H4 (cell line): ENCODE data around the gene DNAJC4. TPM values are rescaled to one million over a fixed set of nuclear protein-coding genes. Genes with fewer than 3 reads are reported as not detected.
A peak's percentile ranks its signal among the peaks of the same experiment; 100 is the strongest.

Experiments used
- DNase-seq: peaks from one replicate; pipeline ENCODE4 v3.0.0-alpha.2; 2015; ENCODE audit warnings: low spot score
- total RNA-seq: library from RNA; depleted of rRNA; stranded (reverse); fragments of >200 nt; shearing (Covaris generic); gene quantifications from 2 replicates; pipeline ENCODE4 v1.2.3, GENCODE V29; 2014

DNAJC4 gene
- total RNA-seq, 1 experiment from 2014 or later: 2.5 TPM

DNA sequence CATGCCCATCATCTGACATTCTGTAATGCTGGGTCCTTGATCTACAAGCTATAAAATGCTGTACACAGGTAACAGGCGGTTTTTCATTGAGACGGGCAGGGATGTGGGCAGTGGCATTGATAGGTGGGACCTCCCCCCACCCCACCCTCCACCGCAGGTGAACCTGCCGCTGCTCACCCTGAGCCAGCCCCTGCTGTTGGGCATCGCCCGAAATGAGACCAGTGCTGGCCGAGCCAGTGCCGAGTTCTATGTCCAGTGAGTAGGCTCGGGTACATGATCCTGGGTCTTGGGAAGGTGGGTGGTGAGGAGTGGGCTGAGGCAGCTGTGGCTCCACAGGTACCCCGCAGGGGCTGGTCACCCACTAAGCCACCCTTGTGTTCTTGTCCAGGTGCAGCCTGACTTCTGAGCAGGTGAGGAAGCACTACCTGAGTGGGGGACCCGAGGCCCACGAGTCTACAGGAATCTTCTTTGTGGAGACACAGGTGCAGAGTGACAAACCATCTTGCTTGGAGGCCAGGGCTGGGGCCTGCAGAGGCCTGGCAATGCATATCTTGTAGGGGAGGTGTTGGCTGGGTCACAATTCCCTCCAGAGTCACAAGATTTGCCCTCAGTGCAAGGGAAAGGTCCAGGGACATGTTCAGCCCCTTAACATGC, 1.1 kb upstream of the DNAJC4 start:
- no peak for DNase-seq

DNA sequence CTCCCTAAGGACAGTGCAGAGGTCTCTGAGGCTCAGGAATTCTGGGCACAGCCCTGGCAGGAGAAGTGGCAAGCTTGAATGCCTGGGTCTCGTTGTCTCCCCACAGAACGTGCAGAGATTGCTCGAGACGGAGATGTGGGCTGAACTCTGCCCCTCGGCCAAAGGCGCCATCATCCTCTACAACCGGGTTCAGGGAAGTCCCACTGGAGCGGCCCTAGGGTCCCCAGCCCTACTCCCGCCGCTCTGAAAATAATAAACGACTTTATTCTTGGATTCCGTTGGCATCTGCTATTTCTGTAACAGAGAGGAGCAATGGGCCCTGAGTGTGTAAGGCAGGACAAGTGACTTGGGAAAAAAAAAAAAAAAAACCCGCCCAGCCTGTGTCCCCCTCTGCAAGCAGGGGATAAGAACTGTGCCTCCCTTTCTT, 591 bp upstream of the DNAJC4 start:
- no peak for DNase-seq

DNA sequence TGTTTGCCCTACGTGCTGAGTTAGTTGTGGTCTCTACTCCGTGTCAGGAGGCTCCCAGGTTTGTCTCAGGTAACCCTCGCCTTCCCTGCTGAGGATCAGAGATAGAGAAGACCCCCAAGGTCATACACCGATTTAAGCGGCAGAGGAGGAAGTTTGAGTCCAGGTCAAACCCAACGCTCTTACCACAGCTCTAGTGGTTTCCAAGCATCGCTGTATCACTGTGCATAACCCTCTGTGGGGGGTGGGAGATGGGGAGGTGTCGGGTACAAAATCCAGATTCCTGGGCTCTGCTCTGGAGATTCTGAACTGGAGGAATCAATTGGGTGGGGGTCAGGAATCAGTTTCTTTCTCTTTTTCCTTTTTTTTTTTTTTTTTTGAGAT, 627 bp downstream of the DNAJC4 start:
- DNase-seq: no peak

DNA sequence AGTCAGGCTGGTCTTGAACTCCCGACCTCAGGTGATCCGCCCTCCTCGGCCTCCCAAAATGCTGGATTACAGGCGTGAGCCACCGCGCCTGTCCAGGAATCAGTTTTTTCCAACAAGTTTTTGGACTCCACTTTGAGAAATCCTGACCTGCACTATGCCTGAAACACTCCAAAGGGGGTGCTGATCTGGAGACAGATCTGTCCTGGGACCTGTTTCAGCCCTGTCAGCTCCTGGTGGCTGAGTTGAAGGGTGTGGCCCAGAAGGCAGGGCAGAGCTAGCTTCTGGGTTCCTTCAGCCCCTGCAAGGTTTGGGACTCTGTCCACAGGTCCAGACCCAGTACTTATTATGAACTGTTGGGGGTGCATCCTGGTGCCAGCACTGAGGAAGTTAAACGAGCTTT, 1.2 kb downstream of the DNAJC4 start:
- DNase-seq: no peak

DNA sequence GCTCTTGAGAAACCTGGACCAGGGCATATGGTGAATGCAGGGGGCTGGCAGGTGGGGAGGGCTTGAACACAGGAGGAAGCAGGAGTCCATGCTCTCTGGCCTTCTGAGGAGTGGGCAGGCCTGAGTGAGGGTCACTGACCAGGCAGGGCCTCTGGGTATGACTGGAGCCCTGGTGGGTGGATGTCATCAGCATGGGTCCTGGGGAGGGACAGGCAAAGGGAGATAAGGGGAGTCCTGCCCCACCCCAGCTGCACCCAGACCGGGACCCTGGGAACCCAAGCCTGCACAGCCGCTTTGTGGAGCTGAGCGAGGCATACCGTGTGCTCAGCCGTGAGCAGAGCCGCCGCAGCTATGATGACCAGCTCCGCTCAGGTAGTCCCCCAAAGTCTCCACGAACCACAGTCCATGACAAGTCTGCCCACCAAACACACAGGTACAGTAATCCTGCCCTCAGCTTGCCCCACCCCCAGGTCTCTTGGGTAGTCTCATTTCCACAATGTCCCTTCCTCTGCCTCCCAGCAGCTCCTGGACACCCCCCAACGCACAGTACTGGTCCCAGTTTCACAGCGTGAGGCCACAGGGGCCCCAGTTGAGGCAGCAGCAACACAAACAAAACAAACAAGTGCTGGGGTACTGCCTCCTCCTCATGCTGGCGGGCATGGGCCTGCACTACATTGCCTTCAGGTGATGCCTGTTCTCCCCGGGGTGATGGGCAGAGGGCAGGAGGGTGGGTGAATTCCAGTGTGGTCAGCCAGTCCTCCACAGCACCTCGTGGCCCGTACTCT, 2.0 kb downstream of the DNAJC4 start:
- DNase-seq: no peak

DNA sequence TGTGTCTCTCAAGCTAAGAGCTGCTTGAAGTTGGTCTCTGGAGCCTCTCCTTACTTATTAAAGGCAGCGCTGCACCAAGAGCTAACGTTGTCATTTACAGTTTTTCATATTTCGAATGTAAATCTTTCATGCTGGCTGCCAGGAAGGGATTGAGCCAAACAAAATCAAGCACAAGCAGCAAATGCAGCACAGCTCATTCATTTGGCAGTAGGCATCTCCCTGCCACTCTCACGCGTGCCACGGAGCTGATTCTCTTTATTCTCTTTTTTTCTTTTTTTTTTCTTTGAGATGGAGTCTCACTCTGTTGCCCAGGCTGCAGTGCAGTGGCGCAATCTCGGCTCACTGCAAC, 2.6 kb downstream of the DNAJC4 start:
- DNase-seq: no peak

DNA sequence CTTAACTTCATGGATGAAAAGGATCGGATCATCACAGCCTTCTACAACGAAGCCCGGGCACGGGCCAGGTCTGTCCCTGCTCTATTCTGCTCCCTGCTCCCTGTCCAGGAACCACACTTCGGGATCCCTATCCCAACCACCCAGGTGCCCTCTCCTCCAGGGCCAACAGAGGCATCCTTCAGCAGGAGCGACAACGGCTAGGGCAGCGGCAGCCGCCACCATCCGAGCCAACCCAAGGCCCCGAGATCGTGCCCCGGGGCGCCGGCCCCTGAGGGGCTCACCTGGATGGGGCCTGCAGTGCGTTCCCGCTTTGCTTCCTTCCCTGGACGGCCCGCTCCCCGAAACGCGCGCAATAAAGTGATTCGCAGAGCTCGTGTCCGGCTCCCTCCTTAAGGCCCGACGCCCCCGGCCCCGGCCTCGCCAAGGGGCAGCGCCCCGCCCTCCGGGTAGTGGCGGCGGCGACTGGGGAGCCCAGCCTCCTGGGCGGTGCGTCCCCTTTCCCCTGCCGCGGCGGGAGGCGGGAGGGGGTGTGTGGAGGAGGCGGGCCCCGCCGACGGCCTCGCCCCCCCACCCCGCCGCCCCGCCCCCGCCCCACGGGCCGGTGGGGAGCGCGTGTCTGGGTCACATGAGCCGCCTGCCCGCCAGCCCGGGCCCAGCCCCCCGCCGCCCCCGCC, 3.7 kb downstream of the DNAJC4 start, which contains the start of gene VEGFB:
VEGFB (plus strand) TSS at position 672 of the 674 bp plus-strand sequence. CDS start 250 bp downstream, outside the sequence.
- peak; percentile 45 for DNase-seq

DNA sequence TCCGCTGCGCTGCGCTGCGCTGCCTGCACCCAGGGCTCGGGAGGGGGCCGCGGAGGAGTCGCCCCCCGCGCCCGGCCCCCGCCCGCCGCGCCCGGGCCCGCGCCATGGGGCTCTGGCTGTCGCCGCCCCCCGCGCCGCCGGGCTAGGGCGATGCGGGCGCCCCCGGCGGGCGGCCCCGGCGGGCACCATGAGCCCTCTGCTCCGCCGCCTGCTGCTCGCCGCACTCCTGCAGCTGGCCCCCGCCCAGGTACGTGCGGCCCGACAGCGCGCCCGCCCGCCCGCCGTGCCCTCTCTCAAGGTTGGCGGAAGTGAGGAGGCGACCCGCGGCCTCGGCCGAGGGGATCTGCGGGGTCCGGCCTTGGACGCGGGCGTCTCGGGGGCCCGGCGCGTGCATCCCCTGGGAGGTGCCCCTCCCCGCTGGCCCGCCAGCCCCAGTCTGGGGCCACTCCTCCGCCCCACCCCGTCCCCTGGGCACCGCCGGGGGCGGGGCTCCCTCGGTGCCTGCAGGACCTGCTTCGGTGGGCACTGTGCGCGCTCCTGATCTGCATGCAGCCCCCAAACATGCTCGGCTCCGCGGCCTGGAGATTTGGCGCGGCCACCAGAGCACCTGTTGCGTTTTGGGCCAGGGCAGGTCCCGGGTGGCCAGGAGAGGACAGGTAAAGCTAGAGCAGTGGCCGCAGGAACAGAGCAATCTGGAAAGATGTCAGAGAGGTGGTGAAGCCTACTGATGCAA, 4.5 kb downstream of the DNAJC4 start:
- DNase-seq: no peak

DNA sequence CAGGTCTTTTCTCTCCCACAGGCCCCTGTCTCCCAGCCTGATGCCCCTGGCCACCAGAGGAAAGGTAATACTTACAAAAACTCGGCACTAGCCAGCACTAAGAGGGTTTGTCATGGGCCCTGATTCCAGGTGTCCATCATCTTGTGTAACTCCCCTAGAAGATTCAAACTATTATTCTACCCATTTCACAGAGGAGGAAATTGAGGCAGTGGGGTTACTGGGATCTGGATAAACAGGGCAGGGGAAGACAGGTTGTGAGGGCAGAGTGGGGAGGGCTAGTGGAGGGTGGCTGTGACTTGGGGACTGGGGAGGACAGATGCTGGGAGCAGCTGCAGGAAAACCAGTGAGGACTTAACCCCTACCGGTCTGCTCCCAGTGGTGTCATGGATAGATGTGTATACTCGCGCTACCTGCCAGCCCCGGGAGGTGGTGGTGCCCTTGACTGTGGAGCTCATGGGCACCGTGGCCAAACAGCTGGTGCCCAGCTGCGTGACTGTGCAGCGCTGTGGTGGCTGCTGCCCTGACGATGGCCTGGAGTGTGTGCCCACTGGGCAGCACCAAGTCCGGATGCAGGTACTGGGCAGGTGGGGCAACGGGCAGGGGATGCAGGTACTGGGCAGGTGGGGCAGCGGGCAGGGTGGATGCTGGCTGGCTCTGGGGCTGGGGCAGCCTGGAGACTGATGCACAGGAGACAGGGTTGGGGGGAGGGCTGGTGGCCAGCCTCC, 5.3 kb downstream of the DNAJC4 start:
- no peak for DNase-seq

DNA sequence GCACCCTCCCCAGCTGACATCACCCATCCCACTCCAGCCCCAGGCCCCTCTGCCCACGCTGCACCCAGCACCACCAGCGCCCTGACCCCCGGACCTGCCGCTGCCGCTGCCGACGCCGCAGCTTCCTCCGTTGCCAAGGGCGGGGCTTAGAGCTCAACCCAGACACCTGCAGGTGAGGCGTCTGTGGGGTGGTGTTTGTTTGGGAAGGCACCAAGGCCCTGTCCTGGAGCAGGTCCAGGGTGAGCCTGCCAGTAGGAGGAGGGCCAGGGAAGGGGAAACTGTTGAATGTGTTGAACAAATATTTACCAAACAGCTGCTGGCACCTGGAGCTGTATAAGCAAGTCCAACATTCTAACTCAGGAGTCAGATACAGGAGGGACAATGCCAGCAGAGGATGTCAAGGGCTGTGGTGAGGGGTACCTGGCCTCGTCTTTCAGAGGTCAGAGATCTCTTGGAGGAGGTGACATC, 7.2 kb downstream of the DNAJC4 start:
- no peak for DNase-seq

DNA sequence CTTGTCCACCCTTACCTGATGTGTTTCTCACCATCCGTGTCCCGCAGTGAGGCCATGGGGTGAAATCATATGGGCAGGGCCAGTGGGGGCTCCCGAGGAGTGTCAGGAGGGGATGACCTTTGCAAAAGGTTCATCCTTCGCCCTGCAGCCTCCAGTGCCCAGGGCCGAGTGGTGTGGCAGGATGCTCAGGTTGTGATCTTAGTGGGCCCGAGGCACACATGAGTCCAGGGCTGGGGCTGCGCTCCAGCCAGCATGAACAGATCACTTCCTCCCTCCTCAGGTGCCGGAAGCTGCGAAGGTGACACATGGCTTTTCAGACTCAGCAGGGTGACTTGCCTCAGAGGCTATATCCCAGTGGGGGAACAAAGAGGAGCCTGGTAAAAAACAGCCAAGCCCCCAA, 7.7 kb downstream of the DNAJC4 start:
- DNase-seq: no peak

DNA sequence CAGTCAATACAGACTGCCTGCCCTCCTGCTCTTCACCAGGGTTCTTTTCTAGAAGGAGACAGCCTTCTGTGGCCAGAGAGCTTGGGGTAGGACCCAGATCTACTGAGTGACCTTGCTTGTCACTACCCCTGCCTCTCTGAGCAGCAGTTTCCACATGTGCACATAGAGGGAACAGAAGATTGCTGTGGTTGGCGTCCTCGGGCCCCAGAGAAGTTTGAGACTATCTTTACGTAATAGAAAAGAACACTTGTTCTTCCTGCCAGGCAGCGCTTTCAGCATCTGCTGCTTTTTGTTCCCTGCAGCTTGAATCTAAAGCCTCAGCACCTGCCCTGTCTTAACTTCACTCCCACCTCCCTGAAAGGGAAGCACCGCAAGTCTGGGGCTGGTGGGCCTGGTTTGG, 8.7 kb downstream of the DNAJC4 start:
- DNase-seq: no peak

DNA sequence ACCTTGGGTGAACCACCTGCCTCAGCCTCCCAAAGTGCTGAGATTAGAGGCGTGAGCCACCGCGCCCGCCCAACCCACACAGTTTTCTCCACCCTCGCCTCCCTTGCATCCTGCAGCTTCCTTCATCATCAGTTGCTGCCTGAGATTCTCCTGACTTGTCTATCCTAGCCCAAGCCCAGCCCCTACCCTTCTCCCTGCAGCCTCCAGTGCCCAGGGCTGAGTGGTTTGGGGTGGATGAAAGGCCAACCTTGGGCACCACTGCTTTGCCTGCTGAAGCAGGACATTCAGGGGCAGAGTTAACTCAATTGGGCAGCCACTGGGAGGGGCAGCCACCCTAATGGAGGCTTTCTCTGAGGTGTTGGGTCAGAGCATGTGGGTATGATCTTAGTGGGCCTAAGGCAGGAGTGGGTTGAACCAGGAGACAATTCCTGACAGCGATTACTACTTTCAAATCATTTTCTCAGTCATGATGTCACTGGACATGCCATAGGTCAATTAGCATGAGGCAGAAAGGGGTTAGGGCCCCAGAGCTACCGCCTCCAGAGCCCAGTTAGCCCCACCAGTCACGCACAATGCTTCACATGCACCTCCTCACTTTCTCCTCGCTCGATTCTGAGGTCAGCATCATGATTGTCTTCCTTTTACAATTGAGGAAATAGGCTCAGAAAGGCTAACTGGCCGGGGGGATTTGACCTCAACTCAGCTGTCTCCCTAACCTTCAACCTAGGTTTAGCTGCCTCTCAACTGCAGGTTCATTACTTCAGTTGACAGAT, 9.5 kb downstream of the DNAJC4 start:
- DNase-seq: no peak

DNA sequence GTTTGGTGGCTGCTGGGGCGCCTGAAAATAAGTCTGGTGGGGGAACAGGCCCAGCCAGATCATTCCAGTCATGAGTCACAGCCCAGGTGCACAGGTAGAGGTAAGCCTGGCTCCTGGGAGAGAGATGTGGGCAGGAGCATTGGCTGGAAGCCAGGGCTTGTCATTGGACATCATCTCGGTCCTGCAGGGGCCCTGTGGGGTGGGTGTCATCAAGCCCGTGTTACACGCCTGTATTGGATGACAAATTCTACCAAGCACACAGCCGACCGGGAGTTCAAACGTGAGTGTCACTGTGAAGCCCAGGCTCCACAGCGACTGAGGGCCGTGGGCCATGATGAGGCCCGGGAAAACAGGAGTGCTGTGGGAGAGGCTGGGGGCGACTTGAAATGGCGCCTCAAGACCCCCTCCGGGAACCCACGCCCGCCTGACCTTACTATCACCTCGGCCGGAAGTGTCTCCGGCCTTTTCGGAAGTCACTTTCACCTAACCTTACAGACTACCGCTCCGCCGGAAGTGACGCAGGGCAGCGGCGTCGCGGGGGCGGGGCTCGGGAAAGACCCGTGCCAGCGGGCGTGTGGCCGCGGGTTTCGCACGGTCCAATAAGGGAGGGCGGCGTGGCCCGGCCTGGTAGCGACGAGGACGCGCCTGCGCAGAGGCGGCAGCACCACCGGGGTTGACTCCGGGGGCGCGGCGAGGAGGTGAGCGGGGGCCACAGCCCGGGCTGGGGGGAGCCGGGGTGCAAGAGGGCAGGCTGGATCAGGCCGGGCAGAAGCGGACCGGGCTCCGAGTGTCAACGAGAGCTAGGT, 10.3 kb downstream of the DNAJC4 start, which contains the start of gene FKBP2:
FKBP2 (plus strand) TSS at position 661 of the 806 bp plus-strand sequence. CDS start 1,293 bp downstream, outside the sequence.
- DNase-seq: peak; percentile 95

DNA sequence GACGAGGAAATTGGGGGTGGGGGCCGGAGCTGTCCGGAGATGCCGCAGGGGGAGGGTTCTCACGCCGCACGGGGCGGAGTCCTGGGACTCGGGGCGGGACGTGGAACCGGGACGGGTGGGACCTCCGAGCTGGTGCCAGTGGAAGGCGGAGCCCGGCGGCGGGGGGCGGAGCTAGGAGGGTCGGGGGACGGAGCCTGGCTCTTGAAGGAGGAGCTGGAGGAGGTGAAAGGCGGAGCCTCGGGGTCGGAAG, 10.8 kb downstream of the DNAJC4 start:
- peak; percentile 94 for DNase-seq

DNA sequence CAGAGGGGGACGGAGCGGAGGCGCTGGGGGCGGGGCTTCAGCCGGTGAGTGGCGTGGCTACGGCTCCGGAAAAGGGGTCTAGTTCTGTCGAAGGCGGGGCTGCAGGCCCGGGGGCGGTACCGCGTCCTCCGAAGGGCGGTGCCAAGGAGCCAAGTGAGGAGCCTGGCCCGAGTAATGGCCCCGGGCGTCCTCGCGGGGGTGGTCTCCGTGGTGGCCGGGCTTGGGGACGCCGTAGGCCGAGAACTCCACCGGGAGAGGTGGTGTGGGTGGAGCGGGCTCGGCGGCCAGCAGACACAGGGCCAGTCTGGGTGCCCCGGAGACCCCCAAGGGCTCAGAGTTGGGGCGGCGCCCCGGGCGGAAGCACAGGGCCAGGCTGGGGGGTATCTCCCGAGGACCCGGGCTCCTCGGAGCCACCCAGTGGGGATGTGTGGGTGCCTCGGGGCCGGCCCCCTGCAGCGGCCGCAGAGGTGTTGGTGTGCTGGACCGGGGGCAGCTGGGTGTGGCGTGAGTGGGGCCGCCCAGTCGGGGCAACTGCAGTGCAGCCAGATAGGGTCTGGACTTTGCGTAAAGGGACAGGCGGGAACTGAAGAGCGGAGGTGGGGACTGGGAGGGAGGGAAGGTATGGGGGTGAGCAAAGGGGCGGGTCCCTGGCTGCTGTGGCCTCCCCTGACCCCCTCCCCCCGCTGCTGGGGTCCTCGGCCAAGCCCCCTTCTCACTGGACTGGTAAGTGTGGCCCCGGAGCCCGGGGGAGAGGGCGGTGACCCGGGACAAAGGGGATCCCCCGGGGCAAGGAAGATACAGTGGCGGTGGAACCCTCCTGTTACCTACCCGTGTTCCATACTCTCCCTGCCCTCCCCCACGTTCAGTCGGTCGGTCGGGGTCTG, 11.4 kb downstream of the DNAJC4 start:
- DNase-seq: no peak

DNA sequence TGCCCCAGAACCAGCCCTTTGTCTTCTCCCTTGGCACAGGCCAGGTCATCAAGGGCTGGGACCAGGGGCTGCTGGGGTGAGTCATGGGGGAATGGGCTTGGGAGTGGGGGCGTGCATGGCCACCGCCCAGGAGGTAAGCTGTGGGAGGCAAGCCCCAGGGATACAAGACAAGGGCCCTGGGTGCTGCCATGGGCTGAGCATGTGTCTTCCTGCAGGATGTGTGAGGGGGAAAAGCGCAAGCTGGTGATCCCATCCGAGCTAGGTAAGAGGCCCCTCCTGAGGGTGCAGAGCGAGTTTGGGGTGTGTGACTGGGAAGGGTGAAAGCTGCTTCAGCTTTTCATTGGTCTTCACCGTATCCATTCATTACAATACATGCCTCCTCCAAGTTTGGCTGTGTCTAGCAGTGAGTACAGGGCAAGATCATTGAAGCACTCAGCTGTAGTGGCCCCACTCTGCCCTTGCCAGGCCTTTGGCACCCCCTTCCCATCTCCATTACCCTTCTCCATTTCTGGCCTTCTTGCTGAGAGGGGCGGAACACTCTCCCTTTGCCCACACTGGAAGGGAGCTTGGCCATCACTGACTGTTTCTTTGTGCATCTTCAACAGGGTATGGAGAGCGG, 13.0 kb downstream of the DNAJC4 start:
- no peak for DNase-seq

DNA sequence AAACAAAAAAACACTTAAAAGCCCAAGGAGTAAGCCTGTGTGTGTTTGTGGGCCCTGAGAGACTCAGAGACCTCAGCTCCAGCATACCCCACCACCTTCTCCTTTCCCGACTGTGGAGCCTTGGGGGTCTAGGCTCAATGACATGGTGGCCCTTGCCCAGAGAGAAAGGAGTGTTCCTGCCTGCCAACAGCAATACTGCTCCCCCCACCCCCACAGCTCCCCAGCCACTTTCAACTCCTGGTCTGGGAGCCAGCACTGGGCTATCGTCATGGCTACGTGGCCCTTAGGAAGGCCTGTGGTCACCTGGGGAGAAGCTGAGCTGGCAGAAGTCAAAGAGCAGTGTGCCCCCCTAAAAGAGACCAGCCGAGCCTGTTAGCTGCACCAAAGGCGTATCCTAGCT, 13.8 kb downstream of the DNAJC4 start:
- DNase-seq: no peak
